GM21367 (cell line): ENCODE measurements around the gene POLR2E.

Source experiments
- ATAC-seq: cut with Tn5 transposase; IDR thresholded peaks from one replicate; pipeline ENCODE4 v1.9.1; 2021; ENCODE audit not compliant: unreplicated experiment

Gene POLR2E

GRCh38 chr19:1098177-1099051 is 3.2 kb upstream of the POLR2E start:
- ATAC-seq = no peak

DNA sequence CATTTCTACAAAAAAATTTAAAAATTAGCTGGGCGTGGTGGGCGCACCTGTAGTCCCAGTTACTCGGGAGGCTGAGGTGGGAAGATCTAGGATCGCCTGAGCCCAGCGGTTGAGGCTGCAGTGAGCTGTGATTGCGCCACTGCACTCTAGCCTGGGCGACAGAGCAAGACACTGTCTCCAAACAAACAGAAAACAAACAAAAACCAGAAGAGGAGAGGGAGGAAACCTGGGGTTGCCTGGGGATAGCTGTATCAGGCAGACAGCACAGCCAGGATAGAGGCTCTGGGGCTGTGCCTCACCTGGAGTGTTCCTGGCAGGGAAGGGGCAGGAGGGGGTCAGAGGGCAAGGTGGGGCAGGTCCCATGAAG is 2.6 kb upstream of the POLR2E start:
- no peak for ATAC-seq

DNA sequence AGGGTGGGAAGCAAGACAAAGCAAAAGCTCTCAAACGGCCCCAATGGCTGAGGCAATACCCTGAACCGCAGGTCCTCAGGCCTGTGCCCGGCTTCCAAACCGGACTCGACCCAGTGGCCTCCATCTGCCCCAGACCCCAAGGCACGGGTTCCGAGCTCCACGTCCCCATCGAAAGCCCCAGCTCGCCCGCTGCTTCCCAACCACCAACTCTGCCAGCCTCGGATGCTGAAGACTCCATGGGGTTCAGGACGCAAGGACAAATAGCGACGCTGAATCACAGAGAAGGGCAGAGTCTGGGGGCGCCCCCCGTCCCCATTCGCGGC is 559 bp downstream of the POLR2E start:
- ATAC-seq = no peak

- no peak for ATAC-seq
Observed at GRCh38 chr19:1093811-1094553, 1.2 kb downstream of the POLR2E start.

- ATAC-seq = no peak
Observed at GRCh38 chr19:1093330-1093729, 1.8 kb downstream of the POLR2E start.

DNA sequence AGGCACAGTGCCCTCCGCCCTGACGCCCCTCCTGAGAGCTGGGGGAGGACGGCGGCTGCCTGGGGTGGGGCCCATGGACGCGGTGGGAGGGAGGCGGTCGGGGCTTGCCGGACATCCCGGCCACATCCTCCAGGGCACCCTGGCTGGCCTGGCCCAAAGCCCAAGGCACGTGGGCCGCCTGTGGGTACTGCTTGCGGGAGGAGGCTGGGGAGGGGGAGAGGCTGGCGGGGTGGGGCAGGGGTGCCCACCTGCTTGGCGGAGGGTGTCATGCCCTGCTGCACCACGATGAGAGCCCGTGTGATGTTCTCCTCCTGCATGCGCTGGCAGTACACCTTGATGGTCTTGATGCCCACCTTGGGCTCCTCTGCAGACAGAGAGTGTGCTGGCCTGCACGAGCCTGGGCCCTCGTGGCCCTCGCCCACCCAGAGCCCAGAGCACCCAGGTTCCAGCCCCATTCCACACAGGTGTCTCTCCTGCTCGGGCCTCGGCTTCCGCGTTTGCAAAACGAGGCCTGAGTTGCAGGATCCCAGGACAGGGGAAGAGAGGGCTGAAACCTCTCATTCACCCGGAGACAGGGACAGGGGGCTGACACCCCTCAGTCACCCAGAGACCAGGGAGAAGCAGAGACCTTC is 3.5 kb downstream of the POLR2E start:
- no peak for ATAC-seq

DNA sequence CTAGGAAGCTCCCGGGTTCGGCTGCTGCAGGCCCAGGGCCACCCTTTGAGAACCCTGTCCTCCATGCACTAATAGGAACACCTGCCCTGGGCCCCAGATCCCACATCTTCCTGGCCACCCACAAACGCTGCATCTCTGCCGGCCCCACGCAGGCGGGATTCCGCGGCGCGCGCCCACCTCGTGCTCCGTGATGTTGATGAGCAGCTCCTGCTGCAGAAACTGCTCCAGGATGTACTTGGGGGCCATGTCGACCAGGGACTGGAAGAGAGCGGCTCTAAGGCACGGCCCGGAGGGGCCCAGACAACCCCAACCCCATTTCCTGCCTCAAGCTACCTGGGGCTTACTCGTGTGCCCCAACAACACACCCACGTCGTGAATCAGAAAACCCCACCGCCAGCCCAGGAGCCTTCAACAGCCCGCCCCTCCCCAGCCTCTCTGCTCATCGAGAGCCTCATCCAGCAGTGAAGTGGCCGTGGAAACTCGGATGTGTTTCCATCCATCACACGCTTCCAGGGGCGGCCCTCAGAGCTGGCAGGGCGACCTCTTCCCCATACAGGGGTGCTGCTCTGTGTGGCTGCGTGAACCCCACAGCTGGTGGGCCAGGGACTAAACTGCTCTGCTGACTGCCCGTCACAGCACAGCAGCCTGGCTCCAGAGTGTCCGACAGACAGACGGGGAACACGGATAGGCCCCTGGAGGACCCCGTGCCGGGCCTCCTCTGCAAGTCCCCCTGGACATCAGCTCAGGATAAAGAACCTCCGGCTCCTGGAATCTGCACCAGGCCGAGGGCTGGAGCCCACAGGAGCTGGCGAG is 4.2 kb downstream of the POLR2E start:
- ATAC-seq = no peak

- no peak for ATAC-seq
Observed at GRCh38 chr19:1089891-1090290, 5.3 kb downstream of the POLR2E start.

DNA sequence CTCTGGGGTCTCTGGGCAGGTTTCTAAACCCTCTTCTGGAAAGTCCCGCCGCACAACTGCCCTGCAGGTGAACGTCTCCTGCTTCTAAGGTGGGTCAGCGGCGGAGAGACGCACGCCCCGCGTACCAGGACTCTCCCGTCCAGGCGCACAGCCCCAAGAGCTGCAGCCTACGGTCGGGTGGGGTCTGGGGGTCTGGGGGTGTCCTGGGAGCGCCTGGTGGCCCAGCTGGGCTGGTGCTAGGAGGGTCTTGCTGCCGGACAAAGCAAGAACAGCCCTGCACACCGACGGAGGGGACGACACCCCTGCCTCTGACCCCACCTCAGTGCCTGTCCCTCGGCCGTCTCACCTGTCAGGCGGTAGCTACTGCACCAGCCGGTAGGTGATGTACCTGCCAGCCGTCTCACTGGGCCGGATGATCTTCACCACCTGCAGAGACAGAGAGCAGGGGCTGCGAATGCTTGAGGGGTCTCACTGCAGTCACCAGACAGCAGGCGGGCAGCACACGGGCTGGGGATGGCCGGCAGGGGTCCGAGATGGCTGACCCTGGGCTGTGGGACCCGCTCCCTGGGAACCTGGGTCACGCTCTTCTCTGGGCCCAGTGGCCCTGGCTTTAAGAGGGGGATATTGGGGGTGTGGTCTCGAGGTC is 5.9 kb downstream of the POLR2E start:
- no peak for ATAC-seq

- no peak for ATAC-seq
Observed at GRCh38 chr19:1088416-1089010, 6.7 kb downstream of the POLR2E start.

GRCh38 chr19:1087813-1088415 is 7.3 kb downstream of the POLR2E start:
- ATAC-seq = no peak

- ATAC-seq = no peak
Observed at GRCh38 chr19:1086613-1087012, 8.6 kb downstream of the POLR2E start.

- ATAC-seq = no peak
Observed at GRCh38 chr19:1085676-1086442, 9.3 kb downstream of the POLR2E start.

DNA sequence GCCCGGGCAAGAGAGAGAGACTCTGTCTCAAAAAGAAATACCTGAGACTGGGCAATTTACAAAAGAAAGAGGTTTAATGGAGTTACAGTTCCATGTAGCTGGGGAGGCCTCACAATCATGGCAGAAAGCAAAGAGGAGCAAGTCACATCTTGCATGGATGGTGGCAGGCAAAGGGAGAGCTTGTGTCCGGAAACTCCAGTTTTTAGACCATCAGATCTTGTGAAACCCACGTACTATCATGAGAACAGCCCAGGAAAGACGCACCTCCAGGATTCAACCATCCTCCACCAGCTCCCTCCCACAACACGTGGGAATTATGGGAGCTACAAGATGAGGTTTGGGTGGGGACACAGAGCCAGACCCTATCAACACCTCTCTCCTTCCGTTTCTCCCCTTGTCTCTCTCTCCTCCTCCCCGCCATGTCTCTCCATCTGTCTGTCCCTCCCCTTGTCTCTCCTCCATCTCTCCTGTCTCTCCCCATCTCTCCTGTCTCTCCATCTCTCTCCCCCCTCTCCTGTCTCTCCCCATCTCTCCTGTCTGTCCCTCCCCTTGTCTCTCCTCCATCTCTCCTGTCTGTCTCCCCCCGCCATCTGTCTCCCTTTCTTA is 10.0 kb downstream of the POLR2E start:
- no peak for ATAC-seq

DNA sequence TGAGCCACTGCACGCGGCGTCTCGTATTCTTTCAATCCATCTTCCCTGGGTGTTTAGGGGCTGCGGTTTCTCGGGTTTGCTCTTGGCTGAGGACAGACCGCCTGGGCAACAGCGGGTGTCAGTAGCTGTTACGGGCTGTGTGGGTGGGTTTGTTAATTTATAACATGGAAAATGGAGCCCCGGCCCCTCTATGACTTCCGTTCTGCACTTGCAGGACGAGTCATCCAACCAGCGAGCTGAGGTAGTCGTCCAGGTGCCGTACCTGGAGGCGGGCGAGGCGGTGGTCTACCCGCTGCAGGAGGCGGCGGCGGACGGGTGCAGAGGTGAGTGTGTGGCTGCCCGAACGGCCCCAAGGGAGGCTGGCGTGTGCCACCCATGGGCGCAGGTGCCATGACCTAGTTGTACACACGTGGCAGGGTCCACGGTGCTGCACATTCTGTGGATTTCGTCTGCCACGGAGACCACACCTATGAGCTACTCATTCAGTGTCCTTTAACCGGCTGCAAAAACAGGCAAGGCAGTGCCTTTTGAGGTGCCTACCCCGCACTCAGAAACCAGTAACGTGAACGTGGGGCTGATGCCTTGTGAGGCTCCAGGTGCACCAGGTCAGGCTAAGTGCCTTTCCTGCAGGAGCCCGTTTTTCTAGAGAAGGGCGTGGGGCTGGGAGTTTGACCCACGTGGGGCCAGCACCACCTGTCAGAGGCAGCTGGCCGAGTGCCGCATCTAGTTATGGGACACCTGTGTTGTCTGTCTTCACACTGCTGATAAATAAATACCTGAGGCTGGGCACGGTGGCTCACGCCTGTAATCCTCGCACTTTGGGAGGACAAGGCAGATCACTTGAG is 10.9 kb downstream of the POLR2E start:
- ATAC-seq = no peak

- ATAC-seq = no peak
Observed at GRCh38 chr19:1082928-1083816, 12.0 kb downstream of the POLR2E start.
